BJ (cell line): ENCODE measurements around the gene RECQL. TPM values are rescaled to one million over a fixed set of nuclear protein-coding genes. Genes with fewer than 3 reads are reported as not detected.

Experiments used
- CTCF ChIA-PET: fragments of 350-600 bp; formaldehyde crosslinking; extraction: SDS; loops from one replicate; lab custom pipeline; 2021; ENCODE audit warnings: antibody characterized with exemption, inconsistent platforms; lab: Yijun Ruan, JAX
- POLR2A ChIA-PET: fragments of 300-600 bp; sonication (Branson Sonifier 250); formaldehyde crosslinking; extraction: SDS; loops from one replicate; lab custom pipeline; 2021; ENCODE audit warnings: antibody characterized with exemption; lab: Charles Lee
- DNase-seq: peaks from one replicate; pipeline ENCODE4 v3.0.0-alpha.2; 2011; ENCODE audit warnings: low read depth
- H3K27me3 ChIP-seq: 2 replicates; pipeline ENCODE4 v1.6.0; 2011; ENCODE audit warnings: low read length; ENCODE audit not compliant: control insufficient read depth, insufficient read depth
- H3K36me3 ChIP-seq: 2 replicates; pipeline ENCODE4 v1.5.1; 2011; ENCODE audit warnings: low read length; ENCODE audit not compliant: control insufficient read depth, insufficient read depth
- H3K4me3 ChIP-seq: 2 replicates; pipeline ENCODE4 v1.5.1; 2011; ENCODE audit warnings: low read depth, mild to moderate bottlenecking, control low read depth, low read length
- polyA minus RNA-seq: library from RNA; depleted of rRNA, polyadenylated mRNA; stranded (reverse); fragments of >200 nt; gene quantifications from 2 replicates; pipeline ENCODE4 v1.2.3, GENCODE V29; 2011; rRNA and poly(A)+ RNA removed
- polyA plus RNA-seq: library from polyadenylated mRNA; depleted of rRNA; stranded (reverse); fragments of >200 nt; gene quantifications from 2 replicates; pipeline ENCODE4 v1.2.3, GENCODE V29; 2011; rRNA removed
- TF ChIP-seq, protein P1 (sequence below): IDR thresholded peaks from 2 replicates; pipeline ENCODE4 v1.5.1; 2011; ENCODE audit warnings: low read depth, mild to moderate bottlenecking, control low read depth, inconsistent platforms, low read length, moderate library complexity; ENCODE audit not compliant: insufficient read depth

The RECQL gene, protein sequence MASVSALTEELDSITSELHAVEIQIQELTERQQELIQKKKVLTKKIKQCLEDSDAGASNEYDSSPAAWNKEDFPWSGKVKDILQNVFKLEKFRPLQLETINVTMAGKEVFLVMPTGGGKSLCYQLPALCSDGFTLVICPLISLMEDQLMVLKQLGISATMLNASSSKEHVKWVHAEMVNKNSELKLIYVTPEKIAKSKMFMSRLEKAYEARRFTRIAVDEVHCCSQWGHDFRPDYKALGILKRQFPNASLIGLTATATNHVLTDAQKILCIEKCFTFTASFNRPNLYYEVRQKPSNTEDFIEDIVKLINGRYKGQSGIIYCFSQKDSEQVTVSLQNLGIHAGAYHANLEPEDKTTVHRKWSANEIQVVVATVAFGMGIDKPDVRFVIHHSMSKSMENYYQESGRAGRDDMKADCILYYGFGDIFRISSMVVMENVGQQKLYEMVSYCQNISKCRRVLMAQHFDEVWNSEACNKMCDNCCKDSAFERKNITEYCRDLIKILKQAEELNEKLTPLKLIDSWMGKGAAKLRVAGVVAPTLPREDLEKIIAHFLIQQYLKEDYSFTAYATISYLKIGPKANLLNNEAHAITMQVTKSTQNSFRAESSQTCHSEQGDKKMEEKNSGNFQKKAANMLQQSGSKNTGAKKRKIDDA
- polyA plus RNA-seq (17.6 and 31.7 TPM in 2 replicates), polyA minus RNA-seq (19.0 and 19.1 TPM in 2 replicates)

DNA sequence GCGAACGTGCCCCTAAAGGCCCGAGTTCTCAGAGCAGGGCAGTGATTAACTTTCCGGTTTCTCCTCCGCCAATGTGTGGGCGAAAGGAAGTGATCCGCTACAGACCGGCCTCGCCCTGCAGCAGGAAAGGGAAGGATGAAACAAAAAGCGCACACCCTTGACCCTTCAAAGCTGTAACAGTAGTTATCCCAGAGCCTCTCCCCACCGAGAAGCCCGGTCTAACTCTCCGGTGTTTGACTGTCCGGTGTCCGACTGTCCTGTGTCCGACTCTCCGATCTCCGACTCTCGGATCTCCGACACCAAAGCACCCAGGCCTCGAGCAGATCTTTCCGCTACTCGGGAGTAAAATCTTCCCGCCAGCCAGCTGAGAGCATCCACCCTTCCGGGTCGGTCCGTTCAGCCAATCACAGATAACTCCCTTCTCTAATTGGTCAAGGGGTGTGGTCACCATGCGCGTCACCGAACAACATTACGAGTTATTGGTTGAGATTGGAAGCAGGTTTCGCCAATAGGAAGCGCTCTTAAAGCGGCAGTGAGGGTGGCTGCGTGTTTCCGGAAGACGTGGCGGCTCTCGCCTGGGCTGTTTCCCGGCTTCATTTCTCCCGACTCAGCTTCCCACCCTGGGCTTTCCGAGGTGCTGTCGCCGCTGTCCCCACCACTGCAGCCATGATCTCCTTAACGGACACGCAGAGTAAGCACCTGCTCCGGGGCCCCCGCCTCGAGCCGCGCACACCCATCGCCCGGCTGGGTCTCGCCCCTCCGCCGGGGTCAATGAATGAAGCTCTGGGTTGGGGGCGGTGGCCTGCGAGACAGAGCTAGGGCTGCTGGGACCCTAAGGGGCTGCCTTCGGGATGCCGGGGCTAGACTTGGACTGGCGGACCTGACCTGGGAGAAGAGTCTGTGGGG, at the start of gene RECQL, which contains the start of gene GOLT1B:
TSS of gene RECQL (minus strand) at position 378 of the 906 bp plus-strand sequence. CDS start 2,065 bp downstream, outside the sequence.
TSS of gene GOLT1B (plus strand) at position 532 of the 906 bp plus-strand sequence. CDS start at position 667, 135 bp downstream.
- Histone ChIP-seq H3K36me3 (peaks cover 5% of the 10 kb centered on the region), H3K27me3 (no peaks in the 10 kb centered on the region), H3K4me3 (peak within 1 kb of the TSS; percentile 95)
- DNase-seq, result peak; percentile 94
- CTCF ChIA-PET, result interaction anchor here (0.6 kb wide), 2 partner anchors 9 to 18 kb away, joined by 3 to 5 read pairs; no protein-coding TSS in a partner anchor
- TF ChIP-seq, protein P1, sequence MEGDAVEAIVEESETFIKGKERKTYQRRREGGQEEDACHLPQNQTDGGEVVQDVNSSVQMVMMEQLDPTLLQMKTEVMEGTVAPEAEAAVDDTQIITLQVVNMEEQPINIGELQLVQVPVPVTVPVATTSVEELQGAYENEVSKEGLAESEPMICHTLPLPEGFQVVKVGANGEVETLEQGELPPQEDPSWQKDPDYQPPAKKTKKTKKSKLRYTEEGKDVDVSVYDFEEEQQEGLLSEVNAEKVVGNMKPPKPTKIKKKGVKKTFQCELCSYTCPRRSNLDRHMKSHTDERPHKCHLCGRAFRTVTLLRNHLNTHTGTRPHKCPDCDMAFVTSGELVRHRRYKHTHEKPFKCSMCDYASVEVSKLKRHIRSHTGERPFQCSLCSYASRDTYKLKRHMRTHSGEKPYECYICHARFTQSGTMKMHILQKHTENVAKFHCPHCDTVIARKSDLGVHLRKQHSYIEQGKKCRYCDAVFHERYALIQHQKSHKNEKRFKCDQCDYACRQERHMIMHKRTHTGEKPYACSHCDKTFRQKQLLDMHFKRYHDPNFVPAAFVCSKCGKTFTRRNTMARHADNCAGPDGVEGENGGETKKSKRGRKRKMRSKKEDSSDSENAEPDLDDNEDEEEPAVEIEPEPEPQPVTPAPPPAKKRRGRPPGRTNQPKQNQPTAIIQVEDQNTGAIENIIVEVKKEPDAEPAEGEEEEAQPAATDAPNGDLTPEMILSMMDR, result no peak
- POLR2A ChIA-PET, result no interaction called here

- ChIA-PET CTCF (no interaction called here), POLR2A (no interaction called here)
- no peak overlapping the region for H3K4me3 ChIP-seq
Measured at GRCh38 chr12:21547437-21547836, 46.0 kb upstream of the RECQL start.

DNA sequence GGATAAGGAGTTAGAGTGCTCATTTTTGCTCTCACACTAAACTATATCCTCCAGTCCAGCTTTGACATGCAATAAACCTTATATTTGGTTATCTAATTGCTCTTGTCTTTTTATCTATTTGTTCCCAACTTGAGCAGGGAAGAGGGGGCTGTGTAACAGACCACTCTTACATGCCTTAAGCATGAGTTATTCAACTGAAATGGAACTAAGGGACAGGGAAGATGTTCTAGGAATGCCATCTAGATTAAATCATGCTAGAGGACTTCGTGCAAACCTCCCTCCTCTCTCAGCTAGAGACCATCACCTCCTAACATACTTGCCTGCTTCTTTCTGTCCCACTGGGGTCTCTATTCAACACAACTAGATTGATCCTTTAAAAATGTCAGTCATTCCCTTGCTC, 45.3 kb upstream of the RECQL start:
- H3K36me3 ChIP-seq, result no peaks in the 10 kb centered on the region
- H3K27me3 ChIP-seq, result 0 out of 2 replicates have a peak, but pooled peaks cover 2% of the 10 kb centered on the region
- POLR2A ChIA-PET, result no interaction called here
- no peak overlapping the region for H3K4me3 ChIP-seq
- no peak for DNase-seq
- CTCF ChIA-PET, result no interaction called here
- TF ChIP-seq, protein P1, result no peak

More at GRCh38 chr12:21547437-21547836, 46.0 kb upstream of the RECQL start:
- H3K27me3 ChIP-seq, result 0 out of 2 replicates have a peak, but pooled peaks cover under 1% of the 10 kb centered on the region
- no peak for DNase-seq
- TF ChIP-seq, protein P1, result no peak
- H3K36me3 ChIP-seq, result no peaks in the 10 kb centered on the region

GRCh38 chr12:21545557-21545956, 44.1 kb upstream of the RECQL start:
- no peak for DNase-seq
- CTCF ChIA-PET, result no interaction called here

More at GRCh38 chr12:21545557-21545956, 44.1 kb upstream of the RECQL start:
- no peaks in the 10 kb centered on the region for H3K36me3 ChIP-seq
- no peak overlapping the region for H3K4me3 ChIP-seq
- POLR2A ChIA-PET, result no interaction called here
- H3K27me3 ChIP-seq, result peaks cover 2% of the 10 kb centered on the region; the same call in 1 of the 2 replicates
- TF ChIP-seq, protein P1, result no peak
